ENCODE results near the gene THSD4. TPM values are rescaled to one million over a fixed set of nuclear protein-coding genes. Genes with fewer than 3 reads are reported as not detected.
"Not testable (repeated sequence)": the region's sequence is repeated elsewhere in the genome, so short reads cannot be mapped to it uniquely, and the experiment has no call there.

THSD4 gene
- total RNA-seq, 1 experiment from 2014 or later: 0.29 TPM

DNA sequence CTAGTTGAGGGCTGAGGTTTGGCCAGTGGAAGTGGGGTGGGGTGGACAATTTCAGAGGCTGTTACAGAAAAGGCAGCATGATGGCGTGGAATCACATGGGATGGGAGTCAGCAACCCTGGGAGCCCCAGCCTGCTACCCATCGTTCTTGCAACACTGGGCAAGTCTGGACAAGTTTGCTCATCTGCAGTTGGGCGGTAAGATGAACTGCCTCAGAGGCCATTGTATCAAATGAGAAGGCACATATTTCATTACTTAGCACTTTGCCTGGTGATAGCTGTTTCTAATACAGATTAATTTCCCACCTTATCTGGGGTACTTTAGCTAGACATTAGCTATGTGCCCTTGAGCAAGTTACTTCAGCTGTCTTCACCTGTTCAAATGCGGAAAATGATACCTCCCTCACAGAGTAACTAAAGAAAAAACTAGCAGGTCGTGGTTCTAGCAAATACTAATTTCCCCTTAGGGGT, 248.9 kb downstream of the THSD4 start:
- no peaks in the 10 kb centered on the region for H3K36me3 Mint-ChIP-seq (ENCODE audit: insufficient read depth, unreplicated experiment)

DNA sequence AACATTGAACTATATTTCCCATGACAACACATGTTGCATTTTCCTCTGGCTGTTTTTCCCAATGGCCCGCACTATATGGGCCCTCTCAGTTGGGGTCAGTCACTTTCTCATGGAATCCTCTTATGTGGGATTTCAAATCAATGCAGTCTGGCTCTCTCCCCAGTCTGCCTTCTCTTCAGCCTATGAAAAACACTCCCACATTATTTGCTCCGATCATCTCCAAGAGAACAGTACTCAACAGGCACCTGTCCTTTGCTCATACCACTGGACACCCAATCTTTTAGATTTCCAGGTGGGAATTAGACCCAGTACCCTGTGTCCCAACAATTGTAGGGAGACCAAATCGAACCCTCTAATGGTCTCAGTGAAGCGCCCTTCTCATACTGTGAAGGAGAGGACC, 251.3 kb downstream of the THSD4 start:
- intact Hi-C loops (cut with micrococcal nuclease; ENCODE audit: unreplicated experiment): no loop called here
- Mint-ChIP-seq H3K36me3 (ENCODE audit: insufficient read depth, unreplicated experiment) (no peaks in the 10 kb centered on the region), H3K4me3 (ENCODE audit: unreplicated experiment) (no peak overlapping the region), H3K4me1 (ENCODE audit: low read depth, unreplicated experiment) (no peaks in the 10 kb centered on the region), H3K27ac (ENCODE audit: unreplicated experiment) (no peak overlapping the region), H3K27me3 (ENCODE audit: insufficient read depth, unreplicated experiment) (peaks cover 12% of the 10 kb centered on the region), H3K9me3 (ENCODE audit: unreplicated experiment) (no peaks in the 10 kb centered on the region)
- DNase-seq: no peak
- TF ChIP-seq, protein P1, sequence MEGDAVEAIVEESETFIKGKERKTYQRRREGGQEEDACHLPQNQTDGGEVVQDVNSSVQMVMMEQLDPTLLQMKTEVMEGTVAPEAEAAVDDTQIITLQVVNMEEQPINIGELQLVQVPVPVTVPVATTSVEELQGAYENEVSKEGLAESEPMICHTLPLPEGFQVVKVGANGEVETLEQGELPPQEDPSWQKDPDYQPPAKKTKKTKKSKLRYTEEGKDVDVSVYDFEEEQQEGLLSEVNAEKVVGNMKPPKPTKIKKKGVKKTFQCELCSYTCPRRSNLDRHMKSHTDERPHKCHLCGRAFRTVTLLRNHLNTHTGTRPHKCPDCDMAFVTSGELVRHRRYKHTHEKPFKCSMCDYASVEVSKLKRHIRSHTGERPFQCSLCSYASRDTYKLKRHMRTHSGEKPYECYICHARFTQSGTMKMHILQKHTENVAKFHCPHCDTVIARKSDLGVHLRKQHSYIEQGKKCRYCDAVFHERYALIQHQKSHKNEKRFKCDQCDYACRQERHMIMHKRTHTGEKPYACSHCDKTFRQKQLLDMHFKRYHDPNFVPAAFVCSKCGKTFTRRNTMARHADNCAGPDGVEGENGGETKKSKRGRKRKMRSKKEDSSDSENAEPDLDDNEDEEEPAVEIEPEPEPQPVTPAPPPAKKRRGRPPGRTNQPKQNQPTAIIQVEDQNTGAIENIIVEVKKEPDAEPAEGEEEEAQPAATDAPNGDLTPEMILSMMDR (IDR thresholded peaks at IDR 0.05; ENCODE audit: insufficient read depth in 1 of 2, low read depth in 1 of 2, low read length in 1 of 2, severe bottlenecking in 1 of 2, unreplicated experiment in 1 of 2): no peak
- Histone ChIP-seq H3K9me3 (no peaks in the 10 kb centered on the region), H3K4me1 (no peaks in the 10 kb centered on the region), H3K4me3 (ENCODE audit: low read depth, low read length) (no peak overlapping the region), H3K27me3 (replicated peaks; ENCODE audit: control insufficient read depth, insufficient read depth, low read length) (no peaks in the 10 kb centered on the region; the same call in 1 of the 2 replicates), H3K36me3 (ENCODE audit: control insufficient read depth, insufficient read depth, low read length) (no peaks in the 10 kb centered on the region)
- POLR2A ChIA-PET: no interaction called here
- no TSS peak for BruUV-seq (replicated peaks)
- CTCF ChIA-PET: no interaction called here

More for the DNA sequence above, 248.9 kb downstream of the THSD4 start:
- DNase-seq: no peak
- Mint-ChIP-seq H3K4me3 (ENCODE audit: unreplicated experiment) (no peak overlapping the region), H3K27me3 (ENCODE audit: insufficient read depth, unreplicated experiment) (peaks cover 5% of the 10 kb centered on the region), H3K27ac (ENCODE audit: unreplicated experiment) (no peak overlapping the region), H3K4me1 (ENCODE audit: low read depth, unreplicated experiment) (no peaks in the 10 kb centered on the region), H3K9me3 (ENCODE audit: unreplicated experiment) (no peaks in the 10 kb centered on the region)
- H3K4me1 ChIP-seq: no peaks in the 10 kb centered on the region
- ChIA-PET CTCF (no interaction called here), POLR2A (no interaction called here)
- no peak overlapping the region for H3K4me3 ChIP-seq (ENCODE audit: low read depth, low read length)
- no peaks in the 10 kb centered on the region; the same call in 1 of the 2 replicates for H3K27me3 ChIP-seq (replicated peaks; ENCODE audit: control insufficient read depth, insufficient read depth, low read length)
- intact Hi-C loops (cut with micrococcal nuclease; ENCODE audit: unreplicated experiment): no loop called here
- BruUV-seq (replicated peaks): no TSS peak
- no peaks in the 10 kb centered on the region for H3K36me3 ChIP-seq (ENCODE audit: control insufficient read depth, insufficient read depth, low read length)
- H3K9me3 ChIP-seq: no peaks in the 10 kb centered on the region
- TF ChIP-seq, protein P1 (IDR thresholded peaks at IDR 0.05; ENCODE audit: insufficient read depth in 1 of 2, low read depth in 1 of 2, low read length in 1 of 2, severe bottlenecking in 1 of 2, unreplicated experiment in 1 of 2): no peak

DNA sequence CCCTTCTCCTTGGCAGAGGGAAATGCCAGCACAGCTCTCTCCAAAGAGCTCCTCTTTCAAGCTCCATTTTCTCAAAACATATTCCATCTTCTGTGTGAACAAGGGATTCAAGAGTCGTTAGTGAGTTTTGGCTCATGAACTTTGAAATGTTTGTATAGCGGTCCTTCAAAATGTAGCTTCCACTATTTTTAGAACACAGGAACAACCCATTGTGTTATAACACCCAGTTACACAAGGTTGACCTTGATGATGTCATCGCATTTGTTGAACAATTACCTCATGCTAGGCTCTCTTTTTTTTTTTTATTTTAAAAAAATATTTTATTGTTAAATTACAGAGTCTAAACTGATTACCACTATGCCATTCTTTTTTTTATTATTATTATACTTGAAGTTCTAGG, 251.7 kb downstream of the THSD4 start:
- H3K36me3 ChIP-seq (ENCODE audit: control insufficient read depth, insufficient read depth, low read length): no peaks in the 10 kb centered on the region
- DNase-seq: no peak
- H3K27ac Mint-ChIP-seq (ENCODE audit: unreplicated experiment): no peak overlapping the region
- ChIA-PET POLR2A (no interaction called here), CTCF (no interaction called here)
- H3K4me1 Mint-ChIP-seq (ENCODE audit: low read depth, unreplicated experiment): no peaks in the 10 kb centered on the region
- no TSS peak for BruUV-seq (replicated peaks)
- no peaks in the 10 kb centered on the region for H3K9me3 ChIP-seq
- H3K27me3 ChIP-seq (replicated peaks; ENCODE audit: control insufficient read depth, insufficient read depth, low read length): no peaks in the 10 kb centered on the region; the same call in 1 of the 2 replicates
- TF ChIP-seq, protein P1 (IDR thresholded peaks at IDR 0.05; ENCODE audit: insufficient read depth in 1 of 2, low read depth in 1 of 2, low read length in 1 of 2, severe bottlenecking in 1 of 2, unreplicated experiment in 1 of 2): no peak
- no peaks in the 10 kb centered on the region for H3K36me3 Mint-ChIP-seq (ENCODE audit: insufficient read depth, unreplicated experiment)
- no peaks in the 10 kb centered on the region for H3K4me1 ChIP-seq
- H3K4me3 ChIP-seq (ENCODE audit: low read depth, low read length): no peak overlapping the region
- peaks cover 12% of the 10 kb centered on the region for H3K27me3 Mint-ChIP-seq (ENCODE audit: insufficient read depth, unreplicated experiment)
- intact Hi-C loops (cut with micrococcal nuclease; ENCODE audit: unreplicated experiment): no loop called here
- no peaks in the 10 kb centered on the region for H3K9me3 Mint-ChIP-seq (ENCODE audit: unreplicated experiment)
- no peak overlapping the region for H3K4me3 Mint-ChIP-seq (ENCODE audit: unreplicated experiment)

DNA sequence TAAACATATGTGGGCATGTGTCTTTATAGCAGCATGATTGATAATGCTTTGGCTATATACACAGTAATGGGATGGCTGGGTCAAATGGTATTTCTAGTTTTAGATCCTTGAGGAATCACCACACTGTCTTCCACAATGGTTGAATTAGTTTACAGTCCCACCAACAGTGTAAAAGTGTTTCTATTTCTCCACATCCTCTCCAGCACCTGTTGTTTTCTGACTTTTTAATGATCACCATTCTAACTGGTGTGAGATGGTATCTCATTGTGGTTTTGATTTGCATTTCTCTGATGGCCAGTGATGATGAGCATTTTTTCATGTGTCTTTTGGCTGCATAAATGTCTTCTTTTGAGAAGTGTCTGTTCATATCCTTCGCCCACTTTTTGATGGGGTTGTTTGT, 252.5 kb downstream of the THSD4 start:
- H3K4me1 Mint-ChIP-seq (ENCODE audit: low read depth, unreplicated experiment); H3K4me3 Mint-ChIP-seq (ENCODE audit: unreplicated experiment); H3K4me1 ChIP-seq; DNase-seq; H3K36me3 ChIP-seq (ENCODE audit: control insufficient read depth, insufficient read depth, low read length); BruUV-seq (replicated peaks); H3K4me3 ChIP-seq (ENCODE audit: low read depth, low read length); H3K27me3 ChIP-seq (replicated peaks; ENCODE audit: control insufficient read depth, insufficient read depth, low read length); H3K36me3 Mint-ChIP-seq (ENCODE audit: insufficient read depth, unreplicated experiment); H3K9me3 Mint-ChIP-seq (ENCODE audit: unreplicated experiment); H3K9me3 ChIP-seq; CTCF ChIA-PET; H3K27ac Mint-ChIP-seq (ENCODE audit: unreplicated experiment); intact Hi-C loops (cut with micrococcal nuclease; ENCODE audit: unreplicated experiment); POLR2A ChIA-PET: not testable (repeated sequence)
- peaks cover 12% of the 10 kb centered on the region for H3K27me3 Mint-ChIP-seq (ENCODE audit: insufficient read depth, unreplicated experiment)

DNA sequence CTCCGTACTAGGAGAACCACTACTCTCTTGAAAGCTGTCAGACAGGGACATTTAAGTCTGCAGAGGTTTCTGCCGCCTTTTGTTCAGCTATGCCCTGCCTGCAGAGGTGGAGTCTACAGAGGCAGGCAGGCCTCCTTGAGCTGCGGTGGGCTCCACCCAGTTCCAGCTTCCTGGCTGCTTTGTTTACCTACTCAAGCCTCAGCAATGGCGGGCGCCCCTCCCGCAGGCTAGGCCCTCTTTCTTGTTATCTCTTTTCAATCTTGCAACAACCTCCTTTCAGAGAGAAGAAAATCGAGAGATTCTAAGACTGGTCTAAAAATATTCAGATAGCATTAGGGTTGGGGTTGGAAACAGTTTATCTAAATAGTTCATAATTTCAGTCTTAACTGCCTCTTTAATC, 257.5 kb downstream of the THSD4 start:
- H3K4me3 ChIP-seq (ENCODE audit: low read depth, low read length); H3K9me3 Mint-ChIP-seq (ENCODE audit: unreplicated experiment); H3K27me3 ChIP-seq (replicated peaks; ENCODE audit: control insufficient read depth, insufficient read depth, low read length); H3K36me3 Mint-ChIP-seq (ENCODE audit: insufficient read depth, unreplicated experiment); POLR2A ChIA-PET; H3K4me1 Mint-ChIP-seq (ENCODE audit: low read depth, unreplicated experiment); intact Hi-C loops (cut with micrococcal nuclease; ENCODE audit: unreplicated experiment); H3K36me3 ChIP-seq (ENCODE audit: control insufficient read depth, insufficient read depth, low read length); BruUV-seq (replicated peaks); CTCF ChIA-PET; H3K4me1 ChIP-seq; DNase-seq; H3K4me3 Mint-ChIP-seq (ENCODE audit: unreplicated experiment); H3K9me3 ChIP-seq; H3K27ac Mint-ChIP-seq (ENCODE audit: unreplicated experiment): not testable (repeated sequence)
- H3K27me3 Mint-ChIP-seq (ENCODE audit: insufficient read depth, unreplicated experiment): peaks cover 18% of the 10 kb centered on the region
